HG02763 (cell line): Measurements from ENCODE around the gene CLCN3.
"Not testable (repeated sequence)": the region's sequence is repeated elsewhere in the genome, so short reads cannot be mapped to it uniquely, and the experiment has no call there.

Experiments used
- ATAC-seq: cut with Tn5 transposase; IDR thresholded peaks from one replicate; pipeline ENCODE4 v1.9.1; 2021; ENCODE audit warnings: mild to moderate bottlenecking, moderate library complexity; ENCODE audit not compliant: unreplicated experiment

The CLCN3 gene

DNA sequence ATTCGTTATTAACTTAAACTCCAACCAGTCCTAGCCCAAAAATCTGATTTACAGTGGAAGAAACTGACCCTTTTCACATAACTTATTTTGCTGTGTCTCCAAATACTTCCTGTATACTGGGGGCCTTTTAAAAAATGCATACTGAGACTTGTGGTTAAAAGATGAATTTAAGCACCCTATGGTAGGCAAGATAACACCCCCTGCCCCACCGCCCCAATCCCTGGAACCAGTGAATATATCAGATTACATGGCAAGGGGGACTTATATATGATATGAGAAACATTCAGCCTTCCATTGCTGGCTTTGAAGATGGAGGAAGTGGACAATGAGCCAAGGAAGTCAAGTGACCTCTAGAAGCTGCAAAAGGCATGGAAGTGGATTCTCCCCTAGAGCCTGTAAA lies 3.1 kb upstream of the CLCN3 start:
- ATAC-seq: no peak

DNA sequence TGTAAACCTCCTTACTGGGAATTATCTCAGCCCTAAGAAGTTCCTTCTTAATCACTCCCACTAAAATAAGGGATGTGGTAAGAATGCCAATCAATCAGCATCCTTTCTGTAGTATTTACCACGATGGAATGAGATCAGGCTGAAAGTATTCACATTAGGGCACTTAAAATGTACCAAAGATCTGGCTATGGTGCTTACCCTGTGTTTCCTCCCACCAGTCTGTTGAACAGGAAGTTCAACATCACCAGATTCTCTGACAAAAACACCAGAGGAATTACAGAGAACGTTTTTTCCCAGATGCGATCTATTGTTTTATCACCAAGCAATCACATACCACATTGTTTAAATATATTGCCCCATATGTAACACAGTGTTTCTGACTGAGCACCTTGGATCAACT lies 2.1 kb upstream of the CLCN3 start:
- ATAC-seq: no peak

DNA sequence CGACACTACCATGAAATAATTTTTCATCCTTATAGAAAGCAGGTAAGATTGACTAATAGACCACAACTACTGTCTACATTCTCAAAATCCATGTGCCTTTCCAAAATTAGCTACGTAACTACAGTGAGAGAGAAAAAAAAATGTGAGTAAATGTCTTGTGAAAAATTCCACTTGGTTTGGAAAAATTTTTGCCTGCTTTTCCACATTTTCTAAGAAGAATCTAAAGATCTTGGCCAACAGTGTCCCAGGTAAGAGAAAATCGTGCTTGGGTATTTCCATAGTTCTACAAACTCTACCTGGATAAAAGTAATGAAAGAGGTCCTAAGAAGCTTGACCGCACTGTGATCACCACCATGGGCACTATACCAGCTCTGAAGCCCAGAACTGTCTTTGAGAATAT lies 1.4 kb upstream of the CLCN3 start:
- no peak for ATAC-seq

DNA sequence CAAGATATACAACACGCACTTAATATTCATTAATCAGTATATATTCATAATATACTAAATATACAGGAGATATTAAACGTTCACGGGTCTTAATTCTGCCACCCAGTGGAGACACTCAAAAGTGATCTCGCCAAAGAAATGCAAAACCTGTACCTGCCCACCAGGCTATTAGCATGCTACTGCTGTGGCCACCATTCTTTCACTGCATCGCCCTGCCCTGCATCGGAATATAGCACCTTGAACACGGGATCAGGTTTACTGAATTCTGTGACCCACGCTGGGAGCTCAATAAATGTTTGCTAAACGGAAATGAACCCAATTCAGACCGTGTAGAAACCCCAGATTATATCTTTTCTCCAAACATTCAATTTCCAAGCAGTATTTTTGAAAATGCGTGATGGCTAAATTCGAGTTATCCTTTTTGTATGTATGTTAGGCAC lies 840 bp upstream of the CLCN3 start:
- ATAC-seq: peak; percentile 45

DNA sequence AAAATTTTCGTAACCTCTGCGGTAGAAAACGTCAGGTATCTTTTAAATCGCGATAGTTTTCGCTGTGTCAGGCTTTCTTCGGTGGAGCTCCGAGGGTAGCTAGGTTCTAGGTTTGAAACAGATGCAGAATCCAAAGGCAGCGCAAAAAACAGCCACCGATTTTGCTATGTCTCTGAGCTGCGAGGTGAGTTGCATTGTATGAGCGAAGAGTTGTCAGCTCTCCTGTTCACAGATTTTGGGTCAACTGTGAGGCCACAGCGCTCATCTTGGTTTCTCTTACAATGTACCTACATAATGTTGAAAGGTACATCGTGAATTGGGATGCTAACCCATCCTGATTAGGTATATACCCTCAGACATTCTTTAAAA lies 486 bp downstream of the CLCN3 start:
- ATAC-seq: no peak

DNA sequence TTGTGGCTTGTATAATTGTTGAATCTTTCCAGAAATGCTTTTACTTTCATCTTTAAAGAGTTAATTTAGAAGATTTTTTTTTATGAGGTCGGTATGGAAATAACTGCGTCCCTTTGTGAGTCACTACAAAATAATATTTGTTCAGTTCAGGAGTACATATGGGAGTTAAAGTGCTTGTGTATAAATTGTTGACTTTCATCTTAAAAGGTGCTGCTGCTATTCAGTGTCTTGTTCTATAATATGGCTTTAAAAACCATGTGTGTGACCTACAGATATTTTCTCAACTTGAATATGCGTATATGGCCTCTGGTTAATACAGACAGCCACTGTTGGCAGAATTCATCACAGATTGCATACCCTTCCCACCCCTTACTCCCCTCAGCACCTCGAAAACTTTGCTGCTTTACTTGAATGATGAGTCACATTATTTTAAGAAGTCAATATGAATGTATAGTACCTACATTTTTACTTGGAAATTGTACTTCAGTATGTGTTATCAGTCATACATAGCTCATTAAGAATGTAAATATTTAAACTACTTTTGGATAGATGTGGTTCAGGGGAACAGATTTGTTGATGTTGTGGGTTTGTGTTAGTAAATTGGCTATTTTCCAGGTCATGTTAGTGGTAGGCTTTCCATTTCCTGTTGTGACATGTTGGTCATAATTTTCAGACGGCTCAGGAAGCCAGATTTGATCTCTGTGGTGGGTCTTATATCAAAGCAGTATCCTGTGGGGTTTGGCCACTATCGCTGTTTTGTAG lies 1.5 kb downstream of the CLCN3 start:
- ATAC-seq: no peak

DNA sequence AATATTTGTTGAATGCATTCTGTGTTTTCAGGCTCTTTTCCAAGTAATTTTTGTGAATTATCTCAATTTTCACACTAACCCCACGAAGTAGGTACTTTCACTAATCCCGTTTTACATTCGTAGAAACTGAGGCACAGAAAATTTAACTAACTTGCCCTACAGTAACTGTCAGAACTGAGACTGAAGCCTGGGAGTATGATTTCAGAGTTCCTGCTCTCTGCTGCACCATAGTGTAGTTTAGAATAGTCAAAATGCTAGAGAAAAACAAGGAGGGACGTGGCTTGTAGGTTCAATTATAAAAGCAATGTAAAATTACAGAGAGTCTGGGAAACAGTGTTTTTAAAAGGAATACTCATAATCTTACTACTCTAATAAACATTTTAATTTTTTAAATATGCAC lies 2.2 kb downstream of the CLCN3 start:
- ATAC-seq: no peak

DNA sequence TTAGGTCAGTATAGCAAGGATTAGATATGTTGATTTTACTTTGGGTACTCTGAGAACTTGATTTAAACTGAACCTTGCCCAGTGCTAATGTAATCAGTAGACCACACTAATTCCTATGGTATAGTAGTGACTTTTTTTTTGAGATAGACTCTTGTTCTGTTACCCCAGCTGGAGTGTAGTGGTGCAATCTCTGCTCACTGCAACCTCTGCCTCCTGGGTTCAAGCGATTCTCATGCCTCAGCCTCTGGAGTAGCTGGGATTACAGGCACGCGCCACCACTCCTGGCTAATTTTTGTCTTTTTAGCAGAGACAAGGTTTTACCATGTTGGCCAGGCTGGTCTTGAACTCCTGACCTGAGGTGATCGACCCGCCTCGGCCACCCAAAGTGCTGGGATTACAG lies 3.6 kb downstream of the CLCN3 start:
- not testable (repeated sequence) for ATAC-seq

DNA sequence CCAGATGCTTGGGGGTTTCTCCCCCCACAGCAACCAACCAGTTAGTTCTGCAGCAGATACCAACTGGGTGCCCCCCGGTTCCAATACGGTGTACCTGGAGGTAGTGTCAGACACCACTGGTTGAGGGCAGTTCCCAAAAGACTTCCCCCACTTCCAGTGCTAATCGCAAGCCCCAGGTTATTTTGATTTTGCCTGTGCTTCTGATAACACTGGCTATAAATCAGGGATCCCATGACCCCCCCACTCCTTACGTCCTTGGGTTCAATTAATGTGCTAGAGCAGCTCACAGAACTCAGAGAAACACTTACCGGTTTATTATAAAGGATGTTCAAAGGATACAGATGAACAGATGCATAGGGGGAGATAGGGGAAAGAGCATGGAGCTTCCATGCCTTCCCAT lies 5.5 kb downstream of the CLCN3 start:
- no peak for ATAC-seq

DNA sequence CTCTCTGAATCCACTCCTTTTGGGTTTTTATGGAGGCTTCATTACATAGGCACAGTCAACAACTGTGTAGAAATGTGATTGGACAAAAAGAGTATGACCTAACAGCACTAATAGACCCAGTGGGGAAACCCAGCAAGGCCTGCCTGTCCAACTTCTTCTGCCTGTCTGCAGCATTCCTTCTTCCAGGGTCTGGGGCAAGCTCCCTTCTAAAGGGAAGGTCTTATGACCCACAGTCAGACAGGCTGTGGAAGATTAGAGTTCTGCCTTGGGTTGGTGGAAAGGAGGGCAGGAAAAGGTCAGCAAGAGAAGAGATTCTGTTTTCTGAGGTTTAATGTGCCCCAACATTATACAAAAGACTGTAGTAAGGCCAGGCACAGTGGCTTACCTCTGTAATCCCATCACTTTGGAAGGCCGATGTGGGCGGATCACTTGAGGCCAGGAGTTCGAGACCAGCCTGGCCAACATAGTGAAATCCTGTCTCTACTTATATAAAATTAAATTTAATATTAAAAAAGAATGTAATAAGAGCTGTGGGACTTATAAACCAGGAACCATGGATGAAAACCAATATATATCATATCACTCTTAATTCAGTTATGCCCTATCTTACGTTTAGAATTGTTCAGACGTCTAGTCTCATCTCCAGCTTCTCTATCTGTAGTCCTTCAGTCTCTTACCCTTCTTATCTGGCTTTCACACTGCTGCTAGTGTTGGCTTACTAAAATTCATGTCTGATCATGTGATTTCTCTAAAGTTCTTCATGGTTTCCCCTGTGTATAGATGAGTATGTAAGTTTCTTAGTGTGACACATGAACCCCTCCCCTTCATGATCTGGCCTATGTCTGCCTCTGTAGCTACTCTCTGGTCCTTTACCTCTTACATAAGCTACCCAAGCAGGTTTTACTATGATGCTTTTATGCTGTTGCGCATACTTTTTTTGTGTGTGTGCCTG lies 6.2 kb downstream of the CLCN3 start:
- ATAC-seq: no peak

DNA sequence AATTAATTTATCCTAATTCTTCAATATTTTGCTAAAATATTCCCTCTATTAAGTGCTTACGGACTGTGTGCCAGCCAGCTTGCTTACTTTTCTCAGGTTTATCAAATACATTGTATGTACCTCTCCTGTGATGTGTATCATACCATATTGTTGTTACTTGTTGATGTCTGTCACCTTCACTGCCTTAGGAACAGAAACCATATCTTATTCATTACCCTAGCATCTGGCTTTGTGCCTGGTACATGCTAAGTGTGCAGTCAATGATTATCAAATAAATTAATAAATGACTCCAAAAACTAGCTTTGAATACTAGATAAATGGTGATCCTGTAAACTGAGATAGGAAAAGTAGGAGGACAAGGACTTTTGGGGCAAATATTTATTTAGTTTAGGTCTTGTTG lies 6.9 kb downstream of the CLCN3 start:
- no peak for ATAC-seq

DNA sequence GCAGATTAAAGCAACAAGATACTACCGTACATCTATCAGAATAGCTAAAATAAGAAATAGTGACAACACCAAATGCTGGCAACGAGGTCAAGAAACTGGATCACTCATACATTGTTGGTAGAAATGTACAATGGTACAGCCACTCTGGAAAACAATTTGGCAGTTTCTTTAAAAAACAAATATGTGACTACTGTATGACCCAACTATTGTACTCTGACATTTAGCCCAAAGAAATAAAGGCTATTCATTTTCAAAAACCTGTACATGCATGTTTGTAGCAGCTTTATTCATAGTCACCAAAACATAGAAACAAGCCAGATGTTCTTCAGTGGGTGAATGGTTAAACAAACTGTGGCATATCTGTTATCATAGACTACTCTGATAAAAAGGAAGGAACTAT lies 8.2 kb downstream of the CLCN3 start:
- no peak for ATAC-seq

DNA sequence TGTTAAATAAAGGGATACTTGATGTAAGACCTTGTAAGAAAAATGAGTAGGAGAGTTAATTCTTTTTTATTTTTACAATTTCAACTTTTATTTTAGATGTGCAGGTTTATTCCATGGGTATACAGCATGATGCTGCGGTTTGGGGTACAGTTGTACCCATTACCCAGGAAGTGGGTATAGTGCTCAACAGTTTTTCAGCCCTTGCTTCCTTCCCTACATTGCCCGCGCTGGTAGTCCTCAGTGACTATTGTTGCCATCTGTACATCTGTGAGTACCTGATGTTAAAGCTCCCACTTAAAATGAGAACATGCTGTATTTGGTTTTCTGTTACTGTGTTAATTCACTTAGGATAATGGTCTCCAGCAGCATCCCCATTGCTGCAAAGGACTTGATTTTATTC lies 9.7 kb downstream of the CLCN3 start:
- no peak for ATAC-seq

DNA sequence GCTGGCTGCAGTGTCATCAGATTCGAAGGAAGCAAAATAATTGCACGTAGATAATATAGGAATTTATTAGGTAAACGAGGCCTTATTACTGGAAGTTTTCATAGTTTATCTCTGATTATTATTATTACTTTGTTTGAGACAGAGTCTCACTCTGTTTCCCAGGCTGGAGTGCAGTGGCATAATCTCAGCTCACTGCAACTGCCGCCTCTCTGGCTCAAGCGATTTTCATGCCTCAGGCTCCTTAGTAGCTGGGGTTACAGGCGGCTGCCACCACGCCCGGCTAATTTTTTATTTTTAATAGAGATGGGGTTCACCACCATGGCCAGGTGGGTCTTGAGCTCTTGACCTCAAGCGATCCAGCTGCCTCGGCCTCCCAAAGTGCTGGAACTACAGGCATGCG lies 12.5 kb downstream of the CLCN3 start:
- ATAC-seq: no peak

DNA sequence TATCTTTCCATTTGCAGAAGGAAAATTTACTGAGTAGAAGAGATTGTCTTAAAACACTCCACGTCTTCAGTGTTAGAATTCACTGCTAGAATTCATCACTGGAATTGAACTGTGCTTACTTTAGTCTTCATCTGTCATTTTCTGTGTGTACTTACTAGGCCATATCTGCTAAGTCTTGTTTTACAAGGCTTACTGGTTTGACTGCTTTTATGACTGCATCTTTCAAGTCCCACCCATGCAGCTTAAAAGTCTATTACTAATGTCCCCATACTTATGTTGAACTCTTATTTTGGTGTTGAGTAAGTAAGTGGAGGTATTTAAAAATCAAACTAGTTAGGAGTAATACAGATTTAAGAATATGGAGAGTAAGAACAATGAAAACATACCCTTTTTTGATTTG lies 14.6 kb downstream of the CLCN3 start:
- no peak for ATAC-seq

DNA sequence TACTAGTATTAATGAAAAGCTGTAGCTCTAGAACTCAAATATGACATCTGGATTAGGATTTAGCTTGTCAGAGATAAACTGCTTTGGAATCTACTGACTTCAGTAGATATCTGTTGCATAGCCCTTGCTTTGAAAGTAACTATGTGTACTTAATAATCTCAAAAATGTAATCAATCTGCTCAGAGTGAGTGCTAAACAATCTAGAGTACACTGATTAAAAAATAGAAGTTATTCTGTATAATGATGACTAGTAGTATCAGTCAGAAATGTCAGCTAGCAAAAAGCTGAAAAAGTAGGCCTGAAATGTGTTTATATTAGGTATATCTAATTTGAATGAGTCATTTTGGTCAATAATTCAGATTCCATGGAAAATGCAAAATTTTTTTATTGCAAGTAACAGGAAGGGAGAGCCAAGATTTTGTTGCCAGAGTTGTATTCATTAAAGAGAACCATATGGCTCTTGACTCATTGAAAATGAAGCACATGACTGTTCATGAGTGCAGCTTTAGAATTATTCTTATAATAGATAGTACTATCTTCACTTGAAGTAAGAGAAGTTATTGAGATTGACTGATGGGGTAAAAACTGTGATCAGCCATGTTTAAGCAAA lies 20.0 kb downstream of the CLCN3 start:
- ATAC-seq: no peak

DNA sequence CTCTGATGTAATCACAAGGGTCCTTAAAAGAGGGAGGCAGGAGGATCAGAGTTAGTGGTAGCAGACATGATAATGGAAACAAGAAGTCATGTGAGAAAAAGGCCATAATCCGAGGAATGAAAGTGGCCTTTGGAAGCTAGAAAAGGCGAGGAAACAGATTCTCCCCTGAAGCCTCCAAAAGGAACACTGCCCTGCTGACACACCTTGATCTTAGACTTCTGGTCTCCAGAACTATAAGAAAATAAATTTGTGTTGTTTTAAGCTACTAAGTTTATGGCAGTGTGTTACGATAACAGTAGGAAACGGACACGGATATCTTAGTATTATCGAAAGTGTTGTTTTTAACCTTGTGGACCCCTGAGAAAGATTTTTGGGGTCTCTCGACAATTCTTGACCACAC lies 24.4 kb downstream of the CLCN3 start:
- ATAC-seq: no peak

DNA sequence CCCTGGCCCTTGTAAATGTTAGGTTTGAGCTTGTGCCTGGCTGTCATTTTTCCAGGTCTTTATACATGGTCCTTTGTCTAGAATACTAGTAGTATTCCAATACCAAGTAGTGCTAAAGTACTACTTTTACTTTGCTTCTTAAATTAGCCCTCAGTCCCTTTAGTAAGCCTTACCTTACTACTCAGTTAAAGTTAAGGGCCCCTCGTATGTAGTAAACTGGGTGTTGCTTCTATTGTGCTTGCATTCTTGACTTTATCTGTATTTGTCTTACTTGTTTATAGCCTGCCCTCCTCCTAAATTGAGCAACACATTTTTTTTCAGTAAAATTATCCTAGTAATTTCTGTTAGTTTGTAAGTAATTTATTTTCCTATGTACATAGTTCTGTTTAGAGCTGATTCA lies 25.2 kb downstream of the CLCN3 start:
- no peak for ATAC-seq

DNA sequence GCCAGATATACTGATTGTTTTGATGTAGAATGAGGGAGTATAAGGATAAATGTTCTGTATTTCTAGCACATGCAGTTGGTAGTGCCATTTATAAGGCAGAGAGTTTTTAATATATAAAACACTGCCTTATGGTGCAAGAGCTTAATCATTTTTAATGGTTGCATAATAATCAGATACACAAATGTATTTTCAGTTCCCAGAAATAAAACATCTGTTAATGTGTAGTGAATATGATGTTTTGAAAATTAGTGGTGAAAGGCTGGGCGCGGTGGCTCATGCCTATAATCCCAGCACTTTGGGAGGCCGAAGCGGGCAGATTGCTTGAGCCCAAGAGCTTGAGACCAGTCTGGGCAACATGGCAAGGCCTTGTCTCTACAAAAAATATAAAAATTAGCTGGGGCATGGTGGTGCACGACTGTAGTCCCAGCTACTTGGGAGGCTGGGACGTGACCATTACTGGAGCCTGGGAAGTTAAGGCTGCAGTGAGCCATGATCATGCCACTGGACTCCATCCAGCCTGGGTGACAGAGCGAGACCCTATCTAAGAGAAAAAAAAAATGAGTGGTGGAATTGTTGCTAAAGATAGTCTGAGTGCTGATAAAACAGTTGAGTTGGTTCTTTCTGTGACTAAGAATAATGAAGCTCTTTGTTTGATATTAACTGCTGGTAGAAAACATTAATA lies 29.3 kb downstream of the CLCN3 start:
- no peak for ATAC-seq

DNA sequence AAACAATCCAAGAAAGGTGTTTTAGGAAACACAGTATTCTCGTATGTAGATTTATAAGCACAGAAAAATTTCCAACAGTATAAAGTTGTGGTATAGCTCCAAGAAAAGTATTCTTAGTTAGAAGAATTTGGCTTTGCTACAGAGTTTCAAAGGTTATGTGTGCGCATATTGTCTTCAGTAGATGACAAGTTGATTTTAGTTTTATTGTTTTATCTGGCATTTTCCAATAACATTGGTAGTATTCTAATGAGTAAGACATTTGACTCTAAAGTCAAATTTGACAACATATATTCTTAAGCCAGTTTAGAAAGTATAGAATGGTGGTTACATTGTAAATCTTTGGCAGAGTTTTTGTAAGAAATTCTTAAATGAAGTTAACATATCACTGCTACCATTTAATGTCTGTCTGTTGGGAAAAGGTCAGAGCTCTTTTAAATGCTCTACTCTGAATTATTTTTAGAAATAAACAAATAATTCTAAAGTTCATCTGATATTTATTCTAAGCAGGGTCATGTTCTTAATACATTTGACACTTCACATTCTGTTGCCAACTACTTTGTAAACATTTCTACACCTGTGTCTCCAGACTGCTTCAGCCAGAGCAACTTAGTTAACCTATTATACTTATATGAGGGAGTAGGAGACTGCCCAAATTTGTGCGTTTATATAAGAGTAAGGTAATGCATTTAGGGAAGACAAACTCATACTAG lies 30.0 kb downstream of the CLCN3 start:
- no peak for ATAC-seq

DNA sequence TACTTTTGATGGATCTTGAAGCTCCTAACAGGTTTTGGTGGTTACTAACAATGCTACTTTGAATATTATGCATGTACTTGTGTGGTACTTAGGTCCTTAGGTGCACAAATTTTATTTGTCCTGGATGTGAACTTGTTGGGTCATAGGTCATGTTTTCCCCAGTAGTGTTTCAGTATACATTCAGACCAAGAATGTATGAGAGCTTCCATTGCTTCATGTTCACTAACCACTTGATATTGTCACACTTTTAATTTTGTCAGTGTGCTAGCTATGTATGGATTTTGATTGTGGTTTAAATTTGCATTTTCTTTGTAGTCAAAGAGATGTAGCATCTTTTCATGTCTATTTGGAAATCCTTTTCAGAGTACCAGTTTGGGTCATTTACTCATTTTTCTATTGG lies 32.2 kb downstream of the CLCN3 start:
- no peak for ATAC-seq
